Measurements from ENCODE around the gene AP3B1.

The AP3B1 gene

DNA sequence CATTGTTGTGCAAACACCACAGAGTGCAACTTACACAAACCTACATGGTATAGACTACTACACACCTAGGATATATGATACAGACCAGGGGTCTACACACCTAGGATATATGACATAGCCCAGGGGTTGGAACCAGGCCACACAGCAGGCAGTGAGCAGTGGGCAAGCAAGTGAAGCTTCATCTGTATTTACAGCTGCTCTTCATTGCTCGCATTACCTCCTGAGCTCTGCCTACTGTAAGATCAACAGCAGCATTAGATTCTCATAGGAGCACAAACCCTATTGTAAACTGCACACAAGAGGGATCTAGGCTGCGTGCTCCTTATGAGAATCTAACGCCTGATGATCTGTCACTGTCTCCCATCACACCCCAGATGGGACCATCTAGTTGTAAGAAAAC is 56.6 kb downstream of the AP3B1 start:
- H3K36me3 ChIP-seq (ENCODE audit: insufficient read depth, low read length): peaks cover 29% of the 10 kb centered on the region; the same call in 1 of the 2 replicates
- no peaks in the 10 kb centered on the region for H3K27me3 ChIP-seq (ENCODE audit: insufficient read depth, low read length, poor library complexity, severe bottlenecking)
- no peak overlapping the region for H3K4me3 ChIP-seq (ENCODE audit: low read length, poor library complexity, severe bottlenecking)
- H2AFZ ChIP-seq (ENCODE audit: low read length): no peak overlapping the region
- no peak overlapping the region for H3K9ac ChIP-seq (ENCODE audit: low read depth, low read length, poor library complexity, severe bottlenecking)
- no peaks in the 10 kb centered on the region for H3F3A ChIP-seq (ENCODE audit: low read depth)
- no peaks in the 10 kb centered on the region for H3K4me1 ChIP-seq (ENCODE audit: insufficient read depth, low read length, poor library complexity, severe bottlenecking)
- TF ChIP-seq EZH2phosphoT487 (IDR thresholded peaks at IDR 0.05; ENCODE audit: borderline replicate concordance): no peak
- TF ChIP-seq, protein P1, sequence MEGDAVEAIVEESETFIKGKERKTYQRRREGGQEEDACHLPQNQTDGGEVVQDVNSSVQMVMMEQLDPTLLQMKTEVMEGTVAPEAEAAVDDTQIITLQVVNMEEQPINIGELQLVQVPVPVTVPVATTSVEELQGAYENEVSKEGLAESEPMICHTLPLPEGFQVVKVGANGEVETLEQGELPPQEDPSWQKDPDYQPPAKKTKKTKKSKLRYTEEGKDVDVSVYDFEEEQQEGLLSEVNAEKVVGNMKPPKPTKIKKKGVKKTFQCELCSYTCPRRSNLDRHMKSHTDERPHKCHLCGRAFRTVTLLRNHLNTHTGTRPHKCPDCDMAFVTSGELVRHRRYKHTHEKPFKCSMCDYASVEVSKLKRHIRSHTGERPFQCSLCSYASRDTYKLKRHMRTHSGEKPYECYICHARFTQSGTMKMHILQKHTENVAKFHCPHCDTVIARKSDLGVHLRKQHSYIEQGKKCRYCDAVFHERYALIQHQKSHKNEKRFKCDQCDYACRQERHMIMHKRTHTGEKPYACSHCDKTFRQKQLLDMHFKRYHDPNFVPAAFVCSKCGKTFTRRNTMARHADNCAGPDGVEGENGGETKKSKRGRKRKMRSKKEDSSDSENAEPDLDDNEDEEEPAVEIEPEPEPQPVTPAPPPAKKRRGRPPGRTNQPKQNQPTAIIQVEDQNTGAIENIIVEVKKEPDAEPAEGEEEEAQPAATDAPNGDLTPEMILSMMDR (conservative IDR thresholded peaks at IDR 0.05; ENCODE audit: low read length): no peak
- peaks cover 27% of the 10 kb centered on the region; the same call in 1 of the 2 replicates for H3K79me2 ChIP-seq (ENCODE audit: insufficient read depth, low read length)
- peaks cover 6% of the 10 kb centered on the region for H4K20me1 ChIP-seq (ENCODE audit: insufficient read depth, low read length, poor library complexity, severe bottlenecking)
- no peak overlapping the region for H3K4me2 ChIP-seq (ENCODE audit: low read depth, low read length, poor library complexity, severe bottlenecking)
- H3K9me3 ChIP-seq (ENCODE audit: insufficient read depth, low read depth, low read length): no peaks in the 10 kb centered on the region
- no peaks in the 10 kb centered on the region for H3K9me2 ChIP-seq (replicated peaks; ENCODE audit: low read depth, low read length)

DNA sequence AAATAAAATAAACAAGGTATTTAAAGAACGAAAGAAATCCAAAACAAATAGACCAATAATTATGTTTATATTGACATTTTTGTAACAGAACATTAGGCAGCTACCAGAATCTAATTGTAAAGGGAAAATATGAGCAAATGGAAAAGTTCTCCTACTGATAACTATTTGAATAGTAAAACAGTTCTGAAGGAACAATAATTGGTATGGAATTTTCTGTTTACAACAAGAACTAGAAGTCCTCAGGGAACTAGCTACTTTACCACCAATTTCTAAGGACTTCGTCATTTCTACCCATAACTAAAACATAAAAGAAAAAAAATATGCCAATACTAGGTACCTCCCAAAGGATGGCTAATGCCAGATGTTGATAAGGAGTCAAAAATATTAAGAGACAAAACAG is 58.5 kb downstream of the AP3B1 start:
- Histone ChIP-seq H3K4me2 (ENCODE audit: low read depth, low read length, poor library complexity, severe bottlenecking) (no peak overlapping the region), H4K20me1 (ENCODE audit: insufficient read depth, low read length, poor library complexity, severe bottlenecking) (peaks cover 10% of the 10 kb centered on the region), H3K9me3 (ENCODE audit: insufficient read depth, low read depth, low read length) (no peaks in the 10 kb centered on the region), H3K36me3 (ENCODE audit: insufficient read depth, low read length) (peaks cover 32% of the 10 kb centered on the region; the same call in 1 of the 2 replicates), H3K9me2 (replicated peaks; ENCODE audit: low read depth, low read length) (no peaks in the 10 kb centered on the region), H3K9ac (ENCODE audit: low read depth, low read length, poor library complexity, severe bottlenecking) (no peak overlapping the region), H3K27me3 (ENCODE audit: insufficient read depth, low read length, poor library complexity, severe bottlenecking) (no peaks in the 10 kb centered on the region), H3K4me1 (ENCODE audit: insufficient read depth, low read length, poor library complexity, severe bottlenecking) (no peaks in the 10 kb centered on the region), H3K4me3 (ENCODE audit: low read length, poor library complexity, severe bottlenecking) (no peak overlapping the region), H3F3A (ENCODE audit: low read depth) (no peaks in the 10 kb centered on the region), H2AFZ (ENCODE audit: low read length) (no peak overlapping the region), H3K79me2 (ENCODE audit: insufficient read depth, low read length) (peaks cover 42% of the 10 kb centered on the region; the same call in 1 of the 2 replicates)
- TF ChIP-seq EZH2phosphoT487 (IDR thresholded peaks at IDR 0.05; ENCODE audit: borderline replicate concordance): no peak
- TF ChIP-seq, protein P1 (conservative IDR thresholded peaks at IDR 0.05; ENCODE audit: low read length): no peak

- no peak for TF ChIP-seq EZH2phosphoT487 (IDR thresholded peaks at IDR 0.05; ENCODE audit: borderline replicate concordance)
- TF ChIP-seq, protein P1 (conservative IDR thresholded peaks at IDR 0.05; ENCODE audit: low read length): no peak
- H3K4me3 ChIP-seq (ENCODE audit: low read length, poor library complexity, severe bottlenecking): no peak overlapping the region
- no peaks in the 10 kb centered on the region for H3K27me3 ChIP-seq (ENCODE audit: insufficient read depth, low read length, poor library complexity, severe bottlenecking)
- peaks cover 28% of the 10 kb centered on the region; the same call in 1 of the 2 replicates for H3K36me3 ChIP-seq (ENCODE audit: insufficient read depth, low read length)
- no peak overlapping the region for H3K4me2 ChIP-seq (ENCODE audit: low read depth, low read length, poor library complexity, severe bottlenecking)
- no peak overlapping the region for H3K9ac ChIP-seq (ENCODE audit: low read depth, low read length, poor library complexity, severe bottlenecking)
- H3K4me1 ChIP-seq (ENCODE audit: insufficient read depth, low read length, poor library complexity, severe bottlenecking): no peaks in the 10 kb centered on the region
- H2AFZ ChIP-seq (ENCODE audit: low read length): no peak overlapping the region
- H3F3A ChIP-seq (ENCODE audit: low read depth): no peaks in the 10 kb centered on the region
- no peaks in the 10 kb centered on the region for H3K9me3 ChIP-seq (ENCODE audit: insufficient read depth, low read depth, low read length)
- peaks cover 10% of the 10 kb centered on the region for H4K20me1 ChIP-seq (ENCODE audit: insufficient read depth, low read length, poor library complexity, severe bottlenecking)
- peaks cover 48% of the 10 kb centered on the region; the same call in 1 of the 2 replicates for H3K79me2 ChIP-seq (ENCODE audit: insufficient read depth, low read length)
- H3K9me2 ChIP-seq (replicated peaks; ENCODE audit: low read depth, low read length): no peaks in the 10 kb centered on the region
Observed at GRCh38 chr5:78235289-78235688, 59.2 kb downstream of the AP3B1 start.
